GM18951 (cell line): ENCODE results near the gene DEDD2.

Source experiments
- POLR2A ChIP-seq: IDR thresholded peaks from 4 replicates; pipeline ENCODE4 v1.6.1; 2011; ENCODE audit warnings: mild to moderate bottlenecking; ENCODE audit not compliant: insufficient read length, insufficient read depth; ENCODE audit errors: extremely low read depth
- in situ Hi-C: fragments of 300-500 bp; cut with MboI; formaldehyde crosslinking; loops from one replicate; pipeline ENCODE4 v1.12.0; 2022; ENCODE audit warnings: low sequenced_read_pairs, mixed read lengths, inconsistent platforms; ENCODE audit not compliant: unreplicated experiment

DEDD2 gene

GRCh38 chr19:42244347-42245220 is 27.1 kb upstream of the DEDD2 start:
- in situ Hi-C loops = no loop called here
- TF ChIP-seq POLR2A = no peak

- peak; percentile 92 for TF ChIP-seq POLR2A
- in situ Hi-C loops = no loop called here
These were observed 25.3 kb upstream of the DEDD2 start, which contains the start of gene GSK3A for GRCh38 chr19:42242512-42243409. Gene GSK3A (minus strand): TSS chr19:42242602. CDS start chr19:42242465, 137 bp downstream.

GRCh38 chr19:42242069-42242511 is 24.6 kb upstream of the DEDD2 start:
- in situ Hi-C loops = no loop called here
- no peak for TF ChIP-seq POLR2A

- in situ Hi-C loops = no loop called here
- TF ChIP-seq POLR2A = no peak
These were observed 23.8 kb upstream of the DEDD2 start for GRCh38 chr19:42241279-42241678.

- in situ Hi-C loops = no loop called here
- no peak for TF ChIP-seq POLR2A
These were observed 22.2 kb upstream of the DEDD2 start for GRCh38 chr19:42239544-42240220.

- no peak for TF ChIP-seq POLR2A
- in situ Hi-C loops = no loop called here
These were observed 17.7 kb upstream of the DEDD2 start for GRCh38 chr19:42235181-42235580.

- in situ Hi-C loops = no loop called here
These were observed 16.9 kb upstream of the DEDD2 start for GRCh38 chr19:42234364-42234763.

GRCh38 chr19:42233678-42234292 is 16.3 kb upstream of the DEDD2 start:
- peak; percentile 22 for TF ChIP-seq POLR2A
- in situ Hi-C loops = no loop called here

More at GRCh38 chr19:42234364-42234763, 16.9 kb upstream of the DEDD2 start:
- TF ChIP-seq POLR2A = no peak

GRCh38 chr19:42233106-42233505 is 15.6 kb upstream of the DEDD2 start:
- no peak for TF ChIP-seq POLR2A
- in situ Hi-C loops = no loop called here

GRCh38 chr19:42232435-42232834 is 15.0 kb upstream of the DEDD2 start:
- in situ Hi-C loops = no loop called here
- TF ChIP-seq POLR2A = no peak

GRCh38 chr19:42230571-42230970 is 13.1 kb upstream of the DEDD2 start:
- no peak for TF ChIP-seq POLR2A
- in situ Hi-C loops = no loop called here

- no peak for TF ChIP-seq POLR2A
- in situ Hi-C loops = no loop called here
These were observed 12.4 kb upstream of the DEDD2 start for GRCh38 chr19:42229855-42230351.
